Measurements from ENCODE around the gene PYURF.

DNA sequence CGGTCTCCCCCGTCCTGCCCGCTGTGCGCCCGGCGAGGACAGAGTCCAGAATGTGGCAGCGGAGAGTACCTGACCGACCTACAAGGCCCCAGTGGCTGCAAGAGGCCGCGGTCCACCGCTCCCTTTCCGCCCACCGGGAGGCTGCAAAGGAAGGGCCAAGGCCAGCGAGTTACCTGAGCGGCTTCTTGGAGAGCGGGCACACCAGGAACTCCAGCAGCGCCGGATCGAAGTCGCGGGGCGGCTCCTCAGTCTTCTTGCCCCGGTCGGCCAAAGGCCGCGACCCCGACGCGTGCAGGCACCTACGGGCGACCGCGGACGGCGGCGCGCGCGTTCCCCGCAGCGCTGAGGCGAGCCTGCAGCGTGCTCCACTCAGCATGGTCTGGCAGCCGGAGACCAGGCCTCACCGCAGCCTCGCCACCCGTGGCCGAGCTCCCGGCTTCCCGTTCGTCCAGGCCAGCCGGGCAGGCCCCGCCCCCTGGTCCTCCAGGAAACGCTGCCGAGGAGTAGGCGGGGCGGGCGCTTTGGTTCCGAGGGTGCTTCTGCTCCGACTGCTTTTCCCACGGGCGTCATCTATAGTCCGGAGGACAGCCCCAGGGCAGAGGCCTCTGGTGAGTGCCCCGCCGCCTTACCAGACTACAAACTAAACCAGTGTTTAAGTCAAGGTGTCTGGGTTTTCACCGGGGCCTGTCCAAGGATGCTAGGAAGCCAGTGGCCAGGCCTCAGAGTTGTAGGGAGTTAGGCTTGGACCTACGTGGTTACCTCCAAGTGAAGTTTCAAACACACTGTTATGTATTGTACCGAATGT lies at the start of gene PYURF:
- no peak for TF ChIP-seq HDGF (IDR thresholded peaks at IDR 0.05; ENCODE audit: borderline replicate concordance)
- no peak for TF ChIP-seq TARDBP (IDR thresholded peaks at IDR 0.05)
